ENCODE results near the gene MAP3K5.

The MAP3K5 gene

GRCh38 chr6:136710877-136711552 lies 81.3 kb downstream of the MAP3K5 start:
- no peaks in the 10 kb centered on the region for H3K9me3 ChIP-seq (ENCODE audit: insufficient read depth, low read length)
- H3K4me3 ChIP-seq (ENCODE audit: insufficient read depth, low read length, poor library complexity, severe bottlenecking): no peak overlapping the region
- H4K20me1 ChIP-seq (ENCODE audit: low read depth, low read length): no peaks in the 10 kb centered on the region
- no peak overlapping the region for H3K9ac ChIP-seq (ENCODE audit: low read length)
- no peaks in the 10 kb centered on the region for H3F3A ChIP-seq (ENCODE audit: insufficient read depth)
- no peak for TF ChIP-seq EZH2phosphoT487 (conservative IDR thresholded peaks at IDR 0.05; ENCODE audit: low read length)
- TF ChIP-seq, protein P1, sequence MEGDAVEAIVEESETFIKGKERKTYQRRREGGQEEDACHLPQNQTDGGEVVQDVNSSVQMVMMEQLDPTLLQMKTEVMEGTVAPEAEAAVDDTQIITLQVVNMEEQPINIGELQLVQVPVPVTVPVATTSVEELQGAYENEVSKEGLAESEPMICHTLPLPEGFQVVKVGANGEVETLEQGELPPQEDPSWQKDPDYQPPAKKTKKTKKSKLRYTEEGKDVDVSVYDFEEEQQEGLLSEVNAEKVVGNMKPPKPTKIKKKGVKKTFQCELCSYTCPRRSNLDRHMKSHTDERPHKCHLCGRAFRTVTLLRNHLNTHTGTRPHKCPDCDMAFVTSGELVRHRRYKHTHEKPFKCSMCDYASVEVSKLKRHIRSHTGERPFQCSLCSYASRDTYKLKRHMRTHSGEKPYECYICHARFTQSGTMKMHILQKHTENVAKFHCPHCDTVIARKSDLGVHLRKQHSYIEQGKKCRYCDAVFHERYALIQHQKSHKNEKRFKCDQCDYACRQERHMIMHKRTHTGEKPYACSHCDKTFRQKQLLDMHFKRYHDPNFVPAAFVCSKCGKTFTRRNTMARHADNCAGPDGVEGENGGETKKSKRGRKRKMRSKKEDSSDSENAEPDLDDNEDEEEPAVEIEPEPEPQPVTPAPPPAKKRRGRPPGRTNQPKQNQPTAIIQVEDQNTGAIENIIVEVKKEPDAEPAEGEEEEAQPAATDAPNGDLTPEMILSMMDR (IDR thresholded peaks at IDR 0.05; ENCODE audit: insufficient read depth, low read length, poor library complexity, severe bottlenecking): no peak
- no peak overlapping the region for H3K27ac ChIP-seq (ENCODE audit: low read depth, low read length)
- no peak overlapping the region for H3K4me2 ChIP-seq (ENCODE audit: low read depth, low read length, poor library complexity, severe bottlenecking)
- no peaks in the 10 kb centered on the region for H3K79me2 ChIP-seq (ENCODE audit: insufficient read depth, low read length)
- H2AFZ ChIP-seq (ENCODE audit: low read depth, low read length, severe bottlenecking): no peak overlapping the region
- no peaks in the 10 kb centered on the region for H3K27me3 ChIP-seq (ENCODE audit: low read length)
- no peaks in the 10 kb centered on the region for H3K9me2 ChIP-seq (replicated peaks; ENCODE audit: insufficient read depth, low read length)
- H3K36me3 ChIP-seq (ENCODE audit: low read length): no peaks in the 10 kb centered on the region

DNA sequence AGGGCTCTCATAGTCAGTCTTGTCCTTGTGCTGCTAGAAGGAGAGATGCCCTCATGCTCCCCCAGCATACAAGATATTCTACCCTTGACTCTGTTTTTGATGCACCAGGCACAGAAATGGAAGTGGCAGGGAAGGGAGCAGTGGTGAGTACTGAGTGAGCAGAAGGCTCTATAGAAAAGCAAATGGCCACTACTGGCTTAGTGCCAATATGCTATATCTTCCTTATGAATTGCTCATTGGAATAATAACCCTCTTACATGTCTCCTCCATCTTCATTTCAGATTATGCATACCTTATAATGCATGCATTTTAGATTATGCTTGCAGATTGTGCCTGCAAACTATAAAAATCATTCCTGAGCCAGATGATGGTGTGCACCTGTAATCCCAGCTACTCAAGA lies 82.8 kb downstream of the MAP3K5 start:
- Histone ChIP-seq H3K36me3 (ENCODE audit: low read length) (no peaks in the 10 kb centered on the region), H3K4me2 (ENCODE audit: low read depth, low read length, poor library complexity, severe bottlenecking) (no peak overlapping the region), H3K9me2 (replicated peaks; ENCODE audit: insufficient read depth, low read length) (no peaks in the 10 kb centered on the region), H2AFZ (ENCODE audit: low read depth, low read length, severe bottlenecking) (no peak overlapping the region), H4K20me1 (ENCODE audit: low read depth, low read length) (no peaks in the 10 kb centered on the region), H3K4me3 (ENCODE audit: insufficient read depth, low read length, poor library complexity, severe bottlenecking) (no peak overlapping the region), H3K27me3 (ENCODE audit: low read length) (no peaks in the 10 kb centered on the region), H3F3A (ENCODE audit: insufficient read depth) (no peaks in the 10 kb centered on the region), H3K79me2 (ENCODE audit: insufficient read depth, low read length) (no peaks in the 10 kb centered on the region), H3K9ac (ENCODE audit: low read length) (no peak overlapping the region), H3K27ac (ENCODE audit: low read depth, low read length) (no peak overlapping the region), H3K9me3 (ENCODE audit: insufficient read depth, low read length) (no peaks in the 10 kb centered on the region)
- no peak for TF ChIP-seq EZH2phosphoT487 (conservative IDR thresholded peaks at IDR 0.05; ENCODE audit: low read length)
- TF ChIP-seq, protein P1 (IDR thresholded peaks at IDR 0.05; ENCODE audit: insufficient read depth, low read length, poor library complexity, severe bottlenecking): no peak

DNA sequence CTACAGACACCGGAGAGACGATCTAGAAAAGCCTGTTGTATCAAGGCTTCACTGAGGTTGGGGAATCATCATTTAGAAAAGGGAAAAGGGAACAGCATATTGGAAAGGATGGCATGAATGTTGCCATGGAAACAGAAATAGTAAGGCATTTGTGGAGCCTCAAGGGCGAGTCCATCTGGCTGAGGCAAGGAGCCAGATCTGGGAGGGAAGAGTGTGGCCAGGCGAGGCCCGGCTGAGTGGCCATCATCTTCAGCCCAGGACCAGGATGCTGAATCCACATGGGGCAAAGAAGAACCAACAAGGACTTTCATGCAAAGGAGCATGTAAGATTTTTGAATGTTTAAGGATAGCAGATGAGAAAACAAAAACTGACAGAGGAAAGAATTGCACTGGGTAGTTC lies 85.8 kb downstream of the MAP3K5 start:
- Histone ChIP-seq H3K27me3 (ENCODE audit: low read length) (no peaks in the 10 kb centered on the region), H4K20me1 (ENCODE audit: low read depth, low read length) (no peaks in the 10 kb centered on the region), H3K9me3 (ENCODE audit: insufficient read depth, low read length) (no peaks in the 10 kb centered on the region), H3K27ac (ENCODE audit: low read depth, low read length) (no peak overlapping the region), H3K4me3 (ENCODE audit: insufficient read depth, low read length, poor library complexity, severe bottlenecking) (no peak overlapping the region), H3K79me2 (ENCODE audit: insufficient read depth, low read length) (no peaks in the 10 kb centered on the region), H3K4me2 (ENCODE audit: low read depth, low read length, poor library complexity, severe bottlenecking) (no peak overlapping the region), H3K9me2 (replicated peaks; ENCODE audit: insufficient read depth, low read length) (no peaks in the 10 kb centered on the region), H3K9ac (ENCODE audit: low read length) (no peak overlapping the region), H3K36me3 (ENCODE audit: low read length) (no peaks in the 10 kb centered on the region), H3F3A (ENCODE audit: insufficient read depth) (no peaks in the 10 kb centered on the region), H2AFZ (ENCODE audit: low read depth, low read length, severe bottlenecking) (no peak overlapping the region)
- TF ChIP-seq EZH2phosphoT487 (conservative IDR thresholded peaks at IDR 0.05; ENCODE audit: low read length): no peak
- TF ChIP-seq, protein P1 (IDR thresholded peaks at IDR 0.05; ENCODE audit: insufficient read depth, low read length, poor library complexity, severe bottlenecking): no peak
